ENCODE data around the gene OR2F2.

OR2F2 gene

DNA sequence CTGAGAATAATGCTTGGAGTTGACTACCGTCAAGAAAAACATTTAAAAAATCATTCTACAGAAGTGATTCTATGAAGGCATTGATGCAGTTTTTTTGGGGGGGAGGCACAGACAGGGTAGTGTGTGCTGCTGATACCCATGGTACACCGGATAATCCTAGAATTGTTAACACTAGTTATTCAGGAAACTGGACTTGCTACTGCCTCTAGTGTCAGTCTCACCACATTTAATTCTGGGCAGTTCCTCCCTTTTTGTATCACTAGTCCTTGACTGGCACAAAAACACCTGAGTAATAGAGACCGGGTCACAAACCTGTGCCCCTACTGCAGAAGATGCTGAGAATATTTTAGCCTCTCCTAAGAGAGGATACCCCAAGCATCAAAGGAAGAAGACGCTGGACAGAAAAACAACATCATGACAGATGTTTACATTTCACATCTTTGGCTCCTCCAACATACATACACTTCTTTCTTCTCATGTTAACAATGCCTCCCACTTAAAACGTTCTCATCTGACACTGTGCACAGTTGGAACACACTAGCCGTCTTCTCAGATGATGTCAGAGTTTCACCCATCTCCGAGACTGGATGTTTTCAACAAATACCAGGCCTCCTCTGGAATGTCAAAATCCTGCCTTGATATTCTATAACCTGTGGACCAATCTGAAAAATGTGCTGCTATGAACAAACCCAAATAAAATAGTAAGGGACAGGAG lies 19.9 kb upstream of the OR2F2 start:
- no peak for DNase-seq

DNA sequence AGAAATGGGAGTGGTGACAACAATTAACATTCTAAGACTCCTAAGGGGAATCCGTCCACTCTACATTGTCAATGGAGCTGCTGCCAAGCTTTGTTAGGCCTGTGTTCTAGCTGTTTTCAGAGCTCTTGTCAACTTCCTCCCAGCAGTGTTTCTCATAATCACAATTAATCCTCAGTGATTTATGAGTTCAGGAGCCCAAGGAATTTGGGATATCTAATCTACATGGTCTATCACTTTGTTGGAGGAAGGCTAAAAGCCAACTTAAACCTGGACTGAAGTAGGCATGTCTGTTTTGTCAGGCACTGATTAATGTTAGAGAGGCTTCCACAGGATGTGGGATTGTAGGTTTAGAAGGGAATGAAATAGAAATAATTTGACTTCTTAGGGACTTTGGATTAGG lies 10.2 kb upstream of the OR2F2 start:
- DNase-seq: no peak

DNA sequence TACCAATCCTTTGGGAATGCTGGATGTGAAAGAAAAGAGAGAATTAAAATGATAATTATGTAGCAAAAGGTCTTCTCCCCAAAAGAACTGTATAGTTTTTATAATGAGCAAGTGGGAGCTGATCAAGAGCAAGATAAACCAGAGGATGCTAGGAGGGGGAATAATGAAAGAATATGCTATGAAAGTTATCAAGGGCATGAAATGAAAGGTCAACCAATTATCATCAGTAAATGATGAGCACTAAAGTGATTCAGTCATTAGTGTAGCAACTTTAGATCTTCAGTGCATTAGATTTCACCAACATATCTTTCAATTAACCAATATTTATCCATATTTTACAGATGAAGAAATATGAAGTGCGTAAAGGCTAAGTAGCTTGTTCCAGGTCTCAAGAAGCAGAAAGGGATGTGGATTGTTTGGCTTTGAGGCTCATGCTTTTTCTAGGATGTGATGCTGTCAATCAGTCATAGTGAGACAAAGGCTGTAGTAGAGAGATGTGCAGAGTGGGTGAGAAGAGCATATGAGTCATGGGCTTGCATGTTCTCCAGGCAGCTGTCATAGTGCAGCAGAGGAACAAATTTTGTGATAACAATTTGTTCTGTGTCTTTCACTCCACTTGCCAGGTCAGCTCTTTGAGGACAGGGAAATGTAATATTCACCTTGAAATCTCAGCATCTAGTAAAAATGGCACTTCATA lies 5.7 kb upstream of the OR2F2 start:
- no peak for DNase-seq

DNA sequence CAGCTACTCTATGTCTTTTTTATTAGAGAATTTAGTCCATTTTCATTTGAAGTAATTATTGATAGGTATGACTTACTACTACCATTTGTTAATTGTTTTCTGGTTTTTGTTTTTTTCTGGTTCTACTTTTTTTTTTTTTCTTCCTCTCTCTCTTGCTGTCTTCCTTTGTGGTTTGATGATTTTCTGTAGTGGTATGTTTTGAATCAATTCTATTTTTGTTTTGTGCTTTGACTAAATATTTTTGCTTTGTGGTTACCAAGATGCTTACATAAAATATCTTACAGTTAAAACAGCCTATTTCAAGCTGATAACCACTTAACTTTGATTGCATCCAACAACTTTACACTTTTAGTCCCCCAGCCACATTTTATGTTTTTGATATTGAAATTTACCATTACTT lies 3.3 kb upstream of the OR2F2 start:
- no peak for DNase-seq

DNA sequence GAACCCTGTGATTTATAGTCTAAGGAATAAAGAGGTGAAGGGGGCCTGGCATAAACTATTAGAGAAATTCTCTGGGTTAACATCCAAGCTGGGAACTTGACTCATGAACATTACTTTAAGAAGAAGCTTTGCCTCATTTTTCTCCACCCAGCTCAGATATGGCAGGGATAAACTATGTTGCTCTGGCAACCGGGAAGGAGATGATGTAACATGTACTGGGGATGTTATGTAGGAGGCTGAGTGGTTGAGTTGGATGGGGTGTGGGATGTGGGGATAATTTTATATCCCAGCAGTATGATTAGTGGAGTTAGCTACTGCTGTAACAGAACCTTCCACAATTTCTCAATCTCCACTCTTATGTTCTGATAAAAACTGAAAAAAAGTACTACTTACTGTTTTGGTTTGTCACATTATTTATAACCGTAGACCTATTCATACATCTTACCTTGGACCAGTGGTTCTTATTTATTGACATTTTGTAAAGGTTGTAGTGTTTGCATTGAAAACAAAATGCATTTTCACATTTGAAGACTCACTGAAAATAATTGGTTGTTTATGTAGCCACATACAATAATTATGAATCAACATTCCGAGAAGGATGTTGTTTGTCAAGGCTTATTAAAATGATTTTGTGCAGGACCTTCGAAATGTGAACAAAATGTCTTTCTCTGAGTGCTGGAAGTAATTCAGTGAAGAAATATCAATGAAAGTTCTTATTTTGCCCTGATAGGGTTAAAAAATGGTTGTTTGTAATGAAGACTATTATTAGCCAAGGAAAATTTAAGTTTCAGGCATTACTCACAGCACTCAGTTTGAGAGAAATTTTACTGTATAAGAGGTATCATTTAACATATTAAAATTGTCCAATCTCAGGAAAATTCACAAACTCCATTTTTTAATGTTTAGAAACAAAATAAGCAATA lies 1.3 kb downstream of the OR2F2 start:
- DNase-seq: no peak

DNA sequence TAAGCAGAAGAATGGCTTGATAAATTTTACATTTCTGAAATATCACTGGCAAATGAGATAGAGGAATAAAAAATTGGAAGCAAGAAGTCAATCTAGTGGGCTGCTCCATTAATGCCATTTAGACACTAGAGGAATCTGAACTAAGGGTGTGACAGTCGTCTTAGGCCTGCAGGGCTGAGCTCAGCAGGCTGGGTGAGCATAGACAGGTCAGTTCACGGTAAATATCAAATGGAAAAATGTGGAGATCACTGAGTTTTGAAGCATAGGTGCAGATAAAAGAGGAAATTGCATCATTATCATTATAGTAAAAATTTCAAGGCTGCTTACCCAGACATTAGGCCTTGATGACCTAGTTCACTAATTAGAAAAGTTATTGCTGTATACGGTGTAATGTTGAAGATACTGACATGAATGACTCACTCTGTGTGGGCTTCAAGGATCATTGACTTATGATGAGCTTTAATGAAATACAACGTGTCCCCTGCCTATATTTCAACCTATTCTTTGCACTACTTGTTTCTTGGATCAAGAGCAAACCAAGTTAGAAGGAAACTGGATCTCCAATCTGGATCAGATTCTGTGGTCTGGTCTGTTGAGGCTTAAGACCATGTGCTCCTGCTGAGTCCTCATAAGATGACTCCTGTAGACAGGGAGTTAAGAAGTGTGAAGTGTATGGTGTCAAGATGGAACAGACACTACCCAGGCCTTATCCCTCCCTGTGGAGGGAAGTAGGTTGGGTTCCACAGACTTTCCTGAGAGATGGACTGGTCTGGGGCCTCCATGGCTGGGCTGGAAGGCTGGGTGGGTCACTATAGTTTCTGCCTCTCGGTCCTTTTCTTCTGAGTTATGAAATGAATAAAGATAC lies 3.6 kb downstream of the OR2F2 start:
- DNase-seq: no peak

DNA sequence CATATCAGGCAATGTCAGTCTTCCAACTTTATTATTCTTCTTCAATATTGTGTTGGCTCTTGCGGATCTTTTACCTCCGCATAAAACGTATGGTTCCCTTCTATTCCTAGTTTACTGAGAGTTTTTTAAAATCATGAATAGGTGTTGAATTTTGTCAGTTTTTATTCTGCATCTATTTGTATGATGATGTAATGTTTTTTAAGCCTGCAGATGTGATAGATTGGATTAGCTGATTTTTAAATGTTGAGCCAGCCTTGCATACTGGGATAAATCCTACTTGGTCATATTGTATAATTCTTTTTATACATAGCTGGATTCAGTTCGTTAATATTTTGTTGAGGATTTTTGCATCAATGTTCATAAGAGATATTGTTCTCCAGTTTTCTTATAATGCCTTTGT lies 10.4 kb downstream of the OR2F2 start:
- no peak for DNase-seq

DNA sequence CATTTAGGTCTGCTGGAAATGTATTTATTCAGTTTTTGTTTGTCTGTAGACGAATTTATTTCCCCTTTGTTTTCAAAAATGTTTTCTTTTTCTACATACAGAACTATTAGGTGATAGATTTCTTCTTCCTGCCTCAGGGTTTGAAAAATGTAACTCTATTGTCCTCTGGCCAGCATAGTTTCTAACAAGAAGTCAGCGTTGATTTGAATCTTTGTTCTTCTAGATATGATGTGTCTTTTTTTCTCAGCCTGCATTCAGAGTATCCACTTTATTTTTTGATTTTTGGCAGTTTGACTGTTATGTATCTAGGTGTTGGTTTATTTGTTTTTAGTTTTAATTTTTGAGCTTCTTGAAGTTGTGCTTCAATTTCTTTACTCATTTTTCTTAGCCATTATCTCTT lies 12.1 kb downstream of the OR2F2 start:
- no peak for DNase-seq

DNA sequence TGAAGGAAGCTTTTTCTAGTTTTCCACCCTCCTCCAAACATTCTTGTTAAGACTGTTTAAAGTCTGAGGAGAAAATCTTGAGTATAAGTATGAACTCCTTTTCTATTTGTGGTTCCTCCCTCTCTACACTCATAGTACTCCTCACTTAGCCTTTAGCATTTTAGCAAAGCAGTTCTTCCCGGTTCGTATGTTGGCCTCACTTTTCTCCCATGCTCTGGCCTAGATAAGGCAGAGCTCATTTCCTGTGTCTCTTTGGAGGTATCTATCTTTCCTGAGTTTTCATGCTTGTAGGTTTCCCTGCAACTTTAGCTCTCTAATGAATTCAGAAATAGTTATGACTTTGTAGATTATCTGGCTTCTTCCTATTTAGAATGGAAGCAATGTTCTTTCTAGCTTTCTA lies 13.7 kb downstream of the OR2F2 start:
- no peak for DNase-seq

DNA sequence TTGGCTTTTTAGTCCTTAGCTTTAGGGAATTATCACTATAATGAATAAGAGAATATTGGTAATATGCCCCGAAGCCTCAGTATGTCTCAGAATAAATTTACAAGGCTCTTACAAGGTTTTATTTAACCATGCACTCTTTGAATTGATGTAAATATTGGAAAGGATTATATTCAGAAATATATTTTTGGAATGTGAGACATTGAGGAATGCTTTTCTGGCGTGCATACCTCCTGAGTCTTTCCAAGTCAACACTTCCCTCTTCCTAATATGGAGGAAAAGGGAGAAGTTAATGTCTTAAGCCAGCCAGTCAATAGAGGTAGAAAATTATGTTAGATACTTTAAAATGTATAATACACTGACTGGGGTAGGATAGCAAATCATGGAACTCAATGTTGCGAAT lies 18.4 kb downstream of the OR2F2 start:
- DNase-seq: no peak

DNA sequence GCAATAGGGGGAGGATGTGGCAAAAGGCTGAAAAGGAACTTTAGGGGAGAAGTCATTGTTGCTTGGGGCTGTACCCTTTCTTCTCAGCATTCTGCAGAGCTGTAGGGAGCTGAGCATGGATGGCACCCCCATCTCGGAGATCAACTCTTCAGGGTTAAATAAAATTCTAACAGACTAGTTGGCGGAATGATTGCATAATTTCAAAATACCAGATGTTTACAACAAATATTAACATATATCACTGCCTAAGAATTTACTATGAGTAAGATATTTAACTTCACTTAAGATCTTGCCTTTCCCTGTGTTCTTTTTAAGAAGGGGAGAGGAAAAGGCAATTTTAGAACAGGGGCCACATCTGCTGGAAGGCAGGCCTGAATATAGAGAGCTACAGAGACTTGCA lies 19.1 kb downstream of the OR2F2 start:
- DNase-seq: no peak

DNA sequence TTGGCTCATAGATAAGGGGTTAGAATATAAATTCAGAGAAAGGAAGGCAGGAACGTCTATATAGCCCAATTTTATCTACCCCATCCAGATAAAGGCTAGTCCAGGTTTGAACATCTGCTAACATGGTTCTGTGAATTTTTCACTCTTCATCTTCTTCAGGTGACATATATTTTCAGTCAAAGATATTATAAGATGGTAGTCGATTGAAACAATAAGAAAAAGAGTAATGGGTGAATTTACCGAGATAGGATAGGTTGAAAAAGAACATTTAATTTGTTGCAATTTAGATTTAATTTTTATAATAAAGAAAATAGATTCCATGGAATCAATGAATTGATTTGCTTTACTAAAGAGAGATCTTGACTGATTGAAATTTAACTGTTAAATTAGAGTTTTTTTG lies 19.5 kb downstream of the OR2F2 start, which contains the start of gene OR2F1:
OR2F1 (plus strand) TSS at position 301 of the 400 bp plus-strand sequence. CDS start 5,127 bp downstream, outside the sequence.
- no peak for DNase-seq

DNA sequence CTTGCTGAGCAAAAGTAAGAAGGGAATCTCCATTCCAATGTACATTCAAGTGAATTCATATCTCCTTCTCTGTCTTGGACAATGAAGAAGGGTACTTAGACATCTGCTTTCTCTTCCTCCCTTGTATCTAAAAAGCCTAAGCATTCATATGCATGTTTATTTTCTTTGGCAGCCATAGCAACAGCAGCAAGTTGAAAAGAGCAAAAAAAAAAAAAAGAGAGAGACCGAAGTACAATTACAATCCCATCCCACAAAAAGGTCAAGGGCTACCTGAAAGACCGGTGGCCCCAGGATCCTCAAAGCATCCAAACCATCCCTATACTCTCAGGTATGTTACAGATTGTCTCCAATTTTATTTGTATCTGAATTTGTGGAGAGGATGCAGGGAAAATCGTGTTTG lies 23.7 kb downstream of the OR2F2 start:
- DNase-seq: no peak

DNA sequence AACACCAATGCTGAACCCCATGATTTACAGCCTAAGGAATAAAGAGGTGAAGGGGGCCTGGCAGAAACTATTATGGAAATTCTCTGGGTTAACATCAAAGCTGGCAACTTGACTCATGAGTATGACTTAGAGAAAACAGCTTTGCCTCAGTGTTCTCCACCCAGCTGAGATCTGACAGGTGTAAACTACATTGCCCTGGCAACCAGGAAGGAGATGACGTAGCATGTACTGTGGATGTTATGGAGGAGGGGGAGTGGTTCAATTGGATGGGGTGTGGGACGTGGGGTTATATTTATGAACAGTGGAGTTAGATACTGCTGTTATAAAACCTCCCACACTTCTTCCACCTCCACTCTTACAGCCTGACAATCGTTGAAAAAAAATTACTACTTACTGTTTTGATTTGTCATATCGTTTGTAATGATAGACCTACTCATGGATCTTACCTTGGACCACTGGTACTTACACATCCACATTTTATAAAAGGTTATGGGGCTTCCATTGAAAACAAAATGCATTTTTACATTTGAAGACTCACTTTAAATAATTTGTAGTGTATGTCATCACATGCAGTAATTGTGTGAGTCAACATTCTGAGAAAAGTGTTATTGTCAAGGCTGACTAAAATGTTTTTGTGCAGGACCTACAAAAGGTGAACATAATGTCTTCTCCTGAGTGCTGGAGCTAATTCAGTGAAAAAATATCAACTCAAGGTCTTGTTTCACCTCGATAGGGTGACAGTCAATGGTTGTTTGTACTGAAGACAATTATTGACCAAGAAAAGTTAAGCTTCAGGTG lies 26.0 kb downstream of the OR2F2 start:
- DNase-seq: no peak

DNA sequence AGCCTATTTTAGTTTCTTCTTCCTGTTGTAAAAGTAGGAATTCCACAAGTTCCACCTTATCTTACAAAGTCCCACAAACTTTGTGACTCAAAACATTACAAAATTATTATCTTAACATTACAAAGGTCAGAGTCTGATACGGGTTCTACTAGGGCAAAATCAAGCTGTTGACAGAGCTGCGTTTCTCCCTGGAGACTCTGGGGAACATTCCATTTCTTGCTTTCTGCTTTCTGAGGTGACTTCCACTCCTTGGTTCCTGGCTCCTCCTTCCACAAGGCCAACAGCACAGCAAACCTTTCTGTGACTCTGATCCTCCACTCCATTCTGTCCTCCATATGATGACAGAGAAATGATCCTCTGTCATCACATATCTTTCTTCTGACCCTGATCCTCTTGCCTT lies 30.2 kb downstream of the OR2F2 start:
- DNase-seq: no peak

DNA sequence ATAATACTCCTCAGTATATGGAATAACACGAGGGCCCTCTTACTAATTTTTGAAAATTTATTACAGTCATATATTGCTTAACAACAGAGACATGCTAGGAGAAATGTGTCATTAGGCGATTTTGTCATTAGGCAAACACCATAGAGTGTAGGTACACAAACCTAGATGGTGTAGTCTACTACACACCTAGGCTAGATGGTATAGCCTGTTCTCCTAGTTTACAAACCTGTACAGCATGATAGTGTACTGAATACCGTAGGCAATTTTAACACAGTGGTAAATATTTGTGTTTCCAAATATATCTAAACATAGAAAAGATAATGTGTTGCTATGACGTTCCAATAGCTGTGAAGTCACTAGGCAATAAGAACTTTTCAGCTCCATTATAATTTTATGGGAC lies 32.4 kb downstream of the OR2F2 start:
- DNase-seq: no peak

DNA sequence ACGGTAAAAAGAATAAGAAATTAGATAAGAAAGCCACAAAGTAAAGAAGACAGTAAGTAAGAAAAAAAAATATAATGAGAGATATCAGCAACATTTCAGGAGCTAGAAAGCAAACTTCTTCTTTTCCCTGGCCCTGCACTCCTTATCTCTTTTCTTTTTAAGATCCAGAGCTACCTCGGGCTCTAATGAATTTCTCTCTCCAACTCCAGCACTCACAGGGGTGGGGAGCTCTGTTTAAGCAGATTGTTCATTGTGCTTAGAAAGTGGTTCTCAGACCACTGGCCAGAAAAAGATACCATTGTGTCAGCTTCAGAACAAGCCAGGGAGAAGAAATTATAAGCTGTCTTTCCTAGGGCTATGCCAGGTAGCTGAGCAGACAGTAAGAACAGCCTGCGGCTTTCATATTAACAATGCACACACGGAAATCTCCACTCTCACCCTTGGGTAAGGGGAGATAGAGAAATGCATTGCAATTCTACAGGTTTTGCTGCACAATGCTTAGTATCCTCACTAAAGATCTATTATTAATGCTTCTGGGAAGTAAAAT lies 38.9 kb downstream of the OR2F2 start:
- DNase-seq: no peak

DNA sequence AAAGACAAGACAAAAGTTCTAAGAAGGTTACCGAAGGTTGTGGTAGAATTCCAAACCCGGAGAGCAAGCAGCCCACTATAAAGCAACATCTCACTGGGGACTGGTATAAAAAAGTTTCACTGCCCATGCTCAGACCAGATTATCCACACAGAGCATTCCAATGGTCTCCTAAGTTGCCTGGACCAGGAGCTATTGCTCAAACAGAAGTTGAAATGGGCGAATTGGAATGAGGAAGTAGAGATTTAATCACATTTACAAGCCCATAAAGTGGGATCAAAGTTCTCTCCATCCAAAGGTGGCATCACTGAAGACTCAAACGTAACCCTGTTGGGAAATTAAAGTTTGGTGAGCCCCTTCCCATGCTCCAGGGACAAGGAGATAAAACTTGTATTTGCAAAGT lies 39.4 kb downstream of the OR2F2 start:
- no peak for DNase-seq

DNA sequence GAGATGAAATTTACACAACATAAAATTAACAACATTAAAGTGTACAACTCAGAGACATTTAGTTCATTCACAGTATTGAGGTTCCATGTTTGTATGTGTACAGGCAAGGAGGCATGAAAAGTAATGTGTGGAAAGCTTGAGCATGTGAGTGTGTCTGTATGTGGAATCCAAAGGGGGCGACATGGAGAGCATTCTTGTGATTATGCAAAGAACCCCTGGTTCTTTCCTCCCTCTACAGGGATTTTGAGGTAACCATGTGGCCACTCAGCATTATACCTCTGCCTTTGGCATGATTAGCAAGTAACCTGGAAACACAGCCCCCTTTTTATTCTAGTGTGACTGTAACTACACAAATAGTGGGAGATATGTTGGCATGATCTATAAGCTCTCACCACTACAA lies 40.6 kb downstream of the OR2F2 start:
- no peak for DNase-seq

DNA sequence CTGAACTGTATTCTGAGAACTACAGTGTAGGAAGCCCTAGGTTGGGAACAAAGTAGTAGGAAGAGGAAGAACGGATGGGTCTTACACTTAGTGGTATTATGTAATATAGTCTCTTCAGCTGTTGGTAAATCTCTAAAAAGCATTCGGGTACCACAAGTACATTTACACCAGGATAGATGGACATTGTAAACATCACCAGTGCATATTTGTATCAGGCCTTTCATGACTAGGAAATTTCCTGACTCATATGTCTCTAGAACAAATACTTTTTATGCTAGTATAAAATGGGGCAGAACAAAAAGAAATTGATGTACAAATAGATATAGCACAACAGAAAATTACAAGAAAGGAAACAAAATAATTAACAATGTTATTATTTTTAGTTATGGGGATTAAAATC lies 43.6 kb downstream of the OR2F2 start:
- no peak for DNase-seq

DNA sequence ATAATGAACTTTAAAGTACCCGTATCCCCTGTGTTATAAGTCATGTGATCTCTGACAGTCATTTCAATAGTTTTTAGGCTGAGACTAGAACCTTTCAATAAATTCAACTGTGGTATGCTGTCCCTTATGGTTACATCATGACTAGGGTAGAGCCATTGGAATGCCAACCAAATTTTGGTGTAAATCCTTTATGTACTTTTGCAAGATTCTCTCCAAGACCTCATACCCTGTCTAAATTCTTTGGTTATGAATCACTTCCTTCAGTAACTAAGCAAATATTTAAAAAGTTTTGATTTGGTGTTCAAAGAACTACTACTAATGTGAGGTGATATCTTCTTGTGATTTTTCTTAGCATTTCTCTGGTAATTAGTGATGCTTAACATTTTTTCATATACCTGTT lies 44.3 kb downstream of the OR2F2 start:
- no peak for DNase-seq

DNA sequence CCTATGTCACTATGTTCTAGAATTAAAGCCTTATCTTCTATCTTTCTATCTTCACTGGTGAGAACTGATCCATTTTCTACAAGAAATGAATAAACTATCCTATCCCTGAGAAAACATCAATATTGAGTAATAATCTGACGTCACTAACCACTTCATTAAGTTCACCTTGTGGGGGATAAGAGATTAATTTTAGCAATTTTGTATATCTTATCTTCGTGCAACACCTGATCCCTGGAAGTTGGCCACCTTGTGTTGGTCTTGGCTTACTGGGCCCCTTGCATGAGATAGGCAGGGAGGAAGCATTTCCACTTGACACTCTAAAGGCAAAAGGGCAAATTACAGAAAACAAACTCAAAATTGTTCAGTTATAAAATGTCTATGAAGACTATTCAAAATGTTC lies 45.0 kb downstream of the OR2F2 start:
- DNase-seq: no peak

All from activated naive CD4-positive, alpha-beta T cell (primary cell).